CD4-positive, CD25-positive, alpha-beta regulatory T cell (primary cell): ENCODE data around the gene TMED8. TPM values are rescaled to one million over a fixed set of nuclear protein-coding genes. Genes with fewer than 3 reads are reported as not detected.
"Not testable (repeated sequence)": the region's sequence is repeated elsewhere in the genome, so short reads cannot be mapped to it uniquely, and the experiment has no call there.

Experiments used
- ATAC-seq, 2 donors: fragments of 150-1000 bp; cut with Tn5 transposase; one replicate each; pipeline ENCODE4 v1.10.0; 2021; ENCODE audit warnings: low read depth in 2 of 2, moderate number of reproducible peaks in 2 of 2, moderate library complexity in 1 of 2
- DNase-seq, 3 donors: peaks; one replicate each; pipeline versions ENCODE4 v3.0.0 to v3.0.0-alpha.2; 2012 to 2022; ENCODE audit warnings: mixed read lengths in 1 of 3
- H3K27ac ChIP-seq: one replicate; pipeline ENCODE4 v1.7.0; 2013; ENCODE audit warnings: mild to moderate bottlenecking, low read length; ENCODE audit not compliant: insufficient read depth, poor library complexity, severe bottlenecking
- H3K27me3 ChIP-seq: one replicate; pipeline ENCODE4 v1.7.0; 2013; ENCODE audit warnings: low read length; ENCODE audit not compliant: control insufficient read depth, insufficient read depth
- H3K36me3 ChIP-seq: one replicate; pipeline ENCODE4 v1.7.0; 2013; ENCODE audit warnings: mild to moderate bottlenecking, low read length, moderate library complexity; ENCODE audit not compliant: control insufficient read depth, insufficient read depth
- H3K4me1 ChIP-seq: 2 replicates; pipeline ENCODE4 v1.7.0; 2013; ENCODE audit warnings: mild to moderate bottlenecking, low read length; ENCODE audit not compliant: insufficient read depth, control insufficient read depth, poor library complexity, severe bottlenecking
- H3K4me3 ChIP-seq: one replicate; pipeline ENCODE4 v1.7.0; 2013; ENCODE audit warnings: low read depth, mild to moderate bottlenecking, low read length, moderate library complexity
- H3K9me3 ChIP-seq, 2 experiments: 1 replicate in 1 of 2; 2 replicates in 1 of 2; pipeline ENCODE4 v1.7.0; 2013; ENCODE audit warnings: low read length in 2 of 2, mild to moderate bottlenecking in 1 of 2, moderate library complexity in 1 of 2; ENCODE audit not compliant: control insufficient read depth in 2 of 2
- H3K27ac Mint-ChIP-seq, 3 donors: one replicate each; pipeline ENCODE4 v1.8.0; 2020 to 2022; ENCODE audit warnings: mild to moderate bottlenecking in 3 of 3, mixed read lengths in 3 of 3, moderate library complexity in 2 of 3
- H3K27me3 Mint-ChIP-seq: one replicate; pipeline ENCODE4 v1.8.0; 2022; ENCODE audit warnings: mild to moderate bottlenecking, mixed read lengths
- H3K36me3 Mint-ChIP-seq: one replicate; pipeline ENCODE4 v1.8.0; 2020; ENCODE audit warnings: mixed read lengths
- H3K4me1 Mint-ChIP-seq, 4 donors: one replicate each; pipeline ENCODE4 v1.8.0; 2020 to 2022; ENCODE audit warnings: mixed read lengths in 4 of 4, mild to moderate bottlenecking in 1 of 4
- H3K4me3 Mint-ChIP-seq, 4 donors: one replicate each; pipeline ENCODE4 v1.8.0; 2020 to 2022; ENCODE audit warnings: mild to moderate bottlenecking in 4 of 4, mixed read lengths in 4 of 4, moderate library complexity in 3 of 4
- H3K9me3 Mint-ChIP-seq, 7 donors: one replicate each; pipeline ENCODE4 v1.8.0; 2020 to 2022; ENCODE audit warnings: mixed read lengths in 7 of 7, mild to moderate bottlenecking in 3 of 7, moderate library complexity in 2 of 7
- polyA plus RNA-seq, 4 donors: library from polyadenylated mRNA; unstranded; fragments of 300-500 nt; fragmentation: Illumina TruSeq; gene quantifications; one replicate each; pipeline ENCODE4 v1.2.3, GENCODE V29; 2021
- total RNA-seq: library from RNA; stranded (reverse); gene quantifications from one replicate; pipeline ENCODE4 v1.2.3, GENCODE V29; 2022

Gene TMED8
- total and polyA plus RNA-seq, 5 donors from 2014 or later = 4.3 to 10.5 (median 5.0) TPM

- peaks cover 2 to 17% (median 8%) of the 10 kb centered on the region in 7 donors for H3K9me3 Mint-ChIP-seq
- not testable (repeated sequence) for H3K27me3 Mint-ChIP-seq, H3K4me3 ChIP-seq, H3K27ac ChIP-seq, H3K4me1 Mint-ChIP-seq, H3K4me3 Mint-ChIP-seq, H3K36me3 Mint-ChIP-seq, ATAC-seq, DNase-seq, H3K27me3 ChIP-seq, H3K36me3 ChIP-seq, H3K27ac Mint-ChIP-seq, H3K4me1 ChIP-seq
- H3K9me3 ChIP-seq = peaks cover 6 to 14% of the 10 kb centered on the region in 2 experiments
These were observed 38.6 kb upstream of the TMED8 start for GRCh38 chr14:77415403-77416030.

GRCh38 chr14:77409131-77409533, 32.2 kb upstream of the TMED8 start:
- Mint-ChIP-seq H3K27me3 (peaks cover 4% of the 10 kb centered on the region), H3K27ac (no peak overlapping the region), H3K9me3 (no peaks in the 10 kb centered on the region), H3K36me3 (peaks cover 3% of the 10 kb centered on the region), H3K4me3 (no peak overlapping the region), H3K4me1 (peaks cover 0 to 6% (median 1%) of the 10 kb centered on the region in 4 donors)
- Histone ChIP-seq H3K9me3 (no peaks in the 10 kb centered on the region), H3K36me3 (no peaks in the 10 kb centered on the region), H3K4me1 (no peaks in the 10 kb centered on the region), H3K4me3 (no peak overlapping the region), H3K27me3 (no peaks in the 10 kb centered on the region), H3K27ac (no peak overlapping the region)
- no peak for ATAC-seq
- peak in 1 of 3 donors; percentile 40 for DNase-seq

- ATAC-seq (no peak), DNase-seq (no peak)
- H3K9me3 ChIP-seq = no peaks in the 10 kb centered on the region
- Mint-ChIP-seq H3K27ac (peak overlapping the region in 1 of 3 donors; percentile 48), H3K36me3 (peaks cover 3% of the 10 kb centered on the region), H3K4me1 (peaks cover 0 to 6% (median 1%) of the 10 kb centered on the region in 4 donors), H3K27me3 (no peaks in the 10 kb centered on the region), H3K9me3 (no peaks in the 10 kb centered on the region), H3K4me3 (no peak overlapping the region)
- H3K36me3 ChIP-seq = no peaks in the 10 kb centered on the region
- no peaks in the 10 kb centered on the region for H3K4me1 ChIP-seq
- no peak overlapping the region for H3K27ac ChIP-seq
- H3K27me3 ChIP-seq = no peaks in the 10 kb centered on the region
- no peak overlapping the region for H3K4me3 ChIP-seq
These were observed 30.3 kb upstream of the TMED8 start for GRCh38 chr14:77407158-77407557.

GRCh38 chr14:77406718-77407117, 29.8 kb upstream of the TMED8 start:
- no peaks in the 10 kb centered on the region for H3K27me3 ChIP-seq
- no peaks in the 10 kb centered on the region for H3K9me3 Mint-ChIP-seq
- H3K27ac ChIP-seq = no peak overlapping the region
- no peaks in the 10 kb centered on the region for H3K9me3 ChIP-seq
- peaks cover 0 to 6% (median 1%) of the 10 kb centered on the region in 4 donors for H3K4me1 Mint-ChIP-seq
- no peak for DNase-seq
- no peaks in the 10 kb centered on the region for H3K36me3 ChIP-seq
- H3K36me3 Mint-ChIP-seq = peaks cover 3% of the 10 kb centered on the region
- no peak overlapping the region for H3K27ac Mint-ChIP-seq
- H3K4me3 Mint-ChIP-seq = no peak overlapping the region
- ATAC-seq = no peak
- no peak overlapping the region for H3K4me3 ChIP-seq
- no peaks in the 10 kb centered on the region for H3K27me3 Mint-ChIP-seq
- no peaks in the 10 kb centered on the region for H3K4me1 ChIP-seq

GRCh38 chr14:77406086-77406485, 29.2 kb upstream of the TMED8 start:
- Histone ChIP-seq H3K9me3 (no peaks in the 10 kb centered on the region), H3K4me3 (no peak overlapping the region), H3K36me3 (no peaks in the 10 kb centered on the region), H3K4me1 (no peaks in the 10 kb centered on the region), H3K27me3 (no peaks in the 10 kb centered on the region), H3K27ac (no peak overlapping the region)
- Mint-ChIP-seq H3K4me3 (no peak overlapping the region), H3K36me3 (peaks cover 3% of the 10 kb centered on the region), H3K27me3 (no peaks in the 10 kb centered on the region), H3K9me3 (no peaks in the 10 kb centered on the region), H3K27ac (no peak overlapping the region), H3K4me1 (peaks cover 0 to 6% (median 1%) of the 10 kb centered on the region in 4 donors)
- DNase-seq (no peak), ATAC-seq (no peak)

- H3K27me3 Mint-ChIP-seq = no peaks in the 10 kb centered on the region
- Histone ChIP-seq H3K36me3 (no peaks in the 10 kb centered on the region), H3K9me3 (no peaks in the 10 kb centered on the region), H3K27ac (no peak overlapping the region), H3K27me3 (no peaks in the 10 kb centered on the region), H3K4me3 (no peak overlapping the region), H3K4me1 (no peaks in the 10 kb centered on the region)
- H3K27ac Mint-ChIP-seq = no peak overlapping the region
- H3K4me1 Mint-ChIP-seq = peaks cover 0 to 6% (median 1%) of the 10 kb centered on the region in 4 donors
- H3K9me3 Mint-ChIP-seq = no peaks in the 10 kb centered on the region
- peaks cover 14% of the 10 kb centered on the region for H3K36me3 Mint-ChIP-seq
- H3K4me3 Mint-ChIP-seq = no peak overlapping the region
- ATAC-seq = no peak
- DNase-seq = no peak
These were observed 26.9 kb upstream of the TMED8 start for GRCh38 chr14:77403768-77404167.

GRCh38 chr14:77400216-77400615, 23.3 kb upstream of the TMED8 start:
- H3K4me1 ChIP-seq = no peaks in the 10 kb centered on the region
- no peak overlapping the region for H3K27ac Mint-ChIP-seq
- no peaks in the 10 kb centered on the region for H3K36me3 ChIP-seq
- peaks cover 14% of the 10 kb centered on the region for H3K36me3 Mint-ChIP-seq
- no peaks in the 10 kb centered on the region for H3K9me3 Mint-ChIP-seq
- no peak overlapping the region for H3K4me3 ChIP-seq
- H3K27ac ChIP-seq = no peak overlapping the region
- H3K4me3 Mint-ChIP-seq = no peak overlapping the region
- no peaks in the 10 kb centered on the region for H3K27me3 ChIP-seq
- H3K4me1 Mint-ChIP-seq = no peaks in the 10 kb centered on the region
- ATAC-seq = no peak
- DNase-seq = no peak
- H3K27me3 Mint-ChIP-seq = no peaks in the 10 kb centered on the region
- no peaks in the 10 kb centered on the region for H3K9me3 ChIP-seq

- H3K9me3 Mint-ChIP-seq = no peaks in the 10 kb centered on the region
- H3K27ac ChIP-seq = no peak overlapping the region
- no peaks in the 10 kb centered on the region for H3K4me1 Mint-ChIP-seq
- H3K9me3 ChIP-seq = no peaks in the 10 kb centered on the region
- H3K4me3 Mint-ChIP-seq = no peak overlapping the region
- ATAC-seq (no peak), DNase-seq (no peak)
- no peak overlapping the region for H3K27ac Mint-ChIP-seq
- no peaks in the 10 kb centered on the region for H3K27me3 Mint-ChIP-seq
- no peaks in the 10 kb centered on the region for H3K36me3 ChIP-seq
- no peaks in the 10 kb centered on the region for H3K4me1 ChIP-seq
- H3K36me3 Mint-ChIP-seq = peaks cover 4% of the 10 kb centered on the region
- H3K4me3 ChIP-seq = no peak overlapping the region
- no peaks in the 10 kb centered on the region for H3K27me3 ChIP-seq
These were observed 13.3 kb upstream of the TMED8 start for GRCh38 chr14:77390188-77390587.
